HG02884 (cell line): ENCODE results near the gene KCNAB1.

Source experiments
- ATAC-seq: cut with Tn5 transposase; IDR thresholded peaks from one replicate; pipeline ENCODE4 v1.9.1; 2021; ENCODE audit warnings: mild to moderate bottlenecking, moderate library complexity; ENCODE audit not compliant: unreplicated experiment

Gene KCNAB1

GRCh38 chr3:156358232-156358631 is 237.9 kb downstream of the KCNAB1 start:
- ATAC-seq, result no peak

- no peak for ATAC-seq
These were observed 239.0 kb downstream of the KCNAB1 start for GRCh38 chr3:156359368-156359767.

- ATAC-seq, result no peak
These were observed 239.7 kb downstream of the KCNAB1 start for GRCh38 chr3:156360083-156360482.

GRCh38 chr3:156360963-156361362 is 240.6 kb downstream of the KCNAB1 start:
- ATAC-seq, result no peak

GRCh38 chr3:156366559-156366958 is 246.2 kb downstream of the KCNAB1 start:
- ATAC-seq, result no peak

- ATAC-seq, result peak; percentile 66
These were observed 247.8 kb downstream of the KCNAB1 start for GRCh38 chr3:156368189-156368588.

GRCh38 chr3:156371701-156372100 is 251.3 kb downstream of the KCNAB1 start:
- ATAC-seq, result no peak

- no peak for ATAC-seq
These were observed 252.7 kb downstream of the KCNAB1 start for GRCh38 chr3:156373095-156373494.

- ATAC-seq, result no peak
These were observed 253.3 kb downstream of the KCNAB1 start for GRCh38 chr3:156373654-156374053.

GRCh38 chr3:156376199-156376598 is 255.8 kb downstream of the KCNAB1 start:
- no peak for ATAC-seq

- ATAC-seq, result no peak
These were observed 256.9 kb downstream of the KCNAB1 start for GRCh38 chr3:156377266-156377665.

GRCh38 chr3:156377718-156378117 is 257.3 kb downstream of the KCNAB1 start:
- ATAC-seq, result no peak

- no peak for ATAC-seq
These were observed 258.5 kb downstream of the KCNAB1 start for GRCh38 chr3:156378871-156379270.

- no peak for ATAC-seq
These were observed 258.9 kb downstream of the KCNAB1 start for GRCh38 chr3:156379327-156379726.

GRCh38 chr3:156381253-156381652 is 260.9 kb downstream of the KCNAB1 start:
- no peak for ATAC-seq

- peak; percentile 57 for ATAC-seq
These were observed 262.3 kb downstream of the KCNAB1 start for GRCh38 chr3:156382458-156383346.

- ATAC-seq, result no peak
These were observed 263.2 kb downstream of the KCNAB1 start for GRCh38 chr3:156383441-156384025.

- ATAC-seq, result no peak
These were observed 268.4 kb downstream of the KCNAB1 start for GRCh38 chr3:156388497-156389448.

- no peak for ATAC-seq
These were observed 269.1 kb downstream of the KCNAB1 start for GRCh38 chr3:156389449-156389950.

GRCh38 chr3:156390846-156391245 is 270.5 kb downstream of the KCNAB1 start:
- ATAC-seq, result no peak
